G401.6 (cell line): ENCODE measurements around the gene SERGEF.

Source experiments
- FAIRE-seq: peaks from 2 replicates; lab custom pipeline; 2012; peaks lifted over from hg19 to GRCh38; lab: Jason Lieb, UNC

SERGEF gene

GRCh38 chr11:17770048-17770652 lies 242.7 kb downstream of the SERGEF start:
- FAIRE-seq, result no peak

DNA sequence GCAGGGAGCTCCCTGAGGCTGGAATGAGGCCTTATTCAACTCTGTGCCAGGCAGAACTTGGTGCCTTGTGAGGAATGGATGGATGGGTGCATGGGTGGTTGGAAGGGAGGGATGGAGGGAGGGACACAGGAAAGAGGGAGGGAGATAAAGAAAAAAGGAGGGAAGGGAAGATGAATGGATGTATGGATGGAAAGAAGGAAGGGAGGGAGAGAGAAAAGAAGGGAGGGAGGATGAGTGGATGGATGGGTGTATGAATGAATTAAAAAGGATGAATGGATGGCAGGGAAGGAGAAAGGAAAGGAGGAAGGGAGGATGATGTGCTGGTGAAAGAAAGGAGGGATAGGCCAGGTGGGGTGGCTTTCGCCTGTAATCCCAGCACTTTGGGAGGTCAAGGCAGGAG lies 243.6 kb downstream of the SERGEF start:
- FAIRE-seq, result no peak

GRCh38 chr11:17768547-17768946 lies 244.3 kb downstream of the SERGEF start:
- FAIRE-seq, result no peak

GRCh38 chr11:17767914-17768313 lies 244.9 kb downstream of the SERGEF start:
- FAIRE-seq, result no peak

- FAIRE-seq, result no peak
Measured at GRCh38 chr11:17767301-17767885, 245.5 kb downstream of the SERGEF start.

- FAIRE-seq, result no peak
Measured at GRCh38 chr11:17766590-17766989, 246.3 kb downstream of the SERGEF start.

DNA sequence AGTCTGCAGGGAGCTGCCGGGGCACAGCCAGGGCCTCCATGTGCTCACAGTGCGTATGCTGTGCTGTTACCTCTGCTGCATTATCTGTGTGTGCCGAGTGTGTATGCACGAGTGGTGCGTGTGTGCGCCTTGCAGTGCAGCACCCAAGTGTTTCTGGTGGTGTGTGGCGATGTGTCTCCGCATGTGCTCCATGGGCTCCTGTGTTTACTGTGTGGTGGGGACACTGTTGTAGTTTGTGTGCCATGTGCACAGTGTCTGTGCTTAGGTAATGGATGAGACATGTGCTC lies 246.8 kb downstream of the SERGEF start:
- FAIRE-seq, result no peak

DNA sequence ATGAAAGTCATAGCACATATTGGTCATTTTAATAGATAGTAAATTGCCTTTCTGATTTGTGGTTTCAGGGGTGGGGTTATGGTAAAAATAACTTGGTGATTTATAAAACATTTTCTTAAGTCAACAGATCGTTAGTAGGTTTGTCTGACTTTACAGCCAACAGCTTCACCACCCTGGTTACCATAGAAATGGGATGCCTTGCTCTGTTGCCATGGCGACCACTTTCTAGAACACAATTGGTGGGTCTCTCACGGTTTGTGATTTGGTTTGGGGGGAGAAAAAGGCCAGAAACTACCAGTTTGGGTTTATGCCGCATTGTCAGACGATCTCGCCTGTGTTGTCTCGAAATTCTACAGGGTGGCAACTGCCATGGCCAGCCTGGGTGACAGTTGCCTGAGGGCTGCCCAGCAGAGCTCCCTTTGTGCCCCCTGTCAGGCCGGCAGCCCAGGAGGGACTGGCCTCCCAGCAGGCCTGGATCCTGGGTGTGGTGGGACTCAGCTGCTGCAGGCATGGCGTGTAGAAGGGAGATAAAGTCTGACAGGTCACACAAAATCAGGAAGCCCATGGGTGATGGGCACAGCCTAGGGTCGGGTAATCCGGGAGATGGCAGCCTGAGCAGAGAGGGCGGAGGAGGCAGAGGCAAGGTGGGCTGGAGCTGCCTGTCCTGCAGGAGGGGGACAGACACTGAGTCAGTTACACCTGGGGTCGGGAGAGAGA lies 247.3 kb downstream of the SERGEF start:
- no peak for FAIRE-seq

DNA sequence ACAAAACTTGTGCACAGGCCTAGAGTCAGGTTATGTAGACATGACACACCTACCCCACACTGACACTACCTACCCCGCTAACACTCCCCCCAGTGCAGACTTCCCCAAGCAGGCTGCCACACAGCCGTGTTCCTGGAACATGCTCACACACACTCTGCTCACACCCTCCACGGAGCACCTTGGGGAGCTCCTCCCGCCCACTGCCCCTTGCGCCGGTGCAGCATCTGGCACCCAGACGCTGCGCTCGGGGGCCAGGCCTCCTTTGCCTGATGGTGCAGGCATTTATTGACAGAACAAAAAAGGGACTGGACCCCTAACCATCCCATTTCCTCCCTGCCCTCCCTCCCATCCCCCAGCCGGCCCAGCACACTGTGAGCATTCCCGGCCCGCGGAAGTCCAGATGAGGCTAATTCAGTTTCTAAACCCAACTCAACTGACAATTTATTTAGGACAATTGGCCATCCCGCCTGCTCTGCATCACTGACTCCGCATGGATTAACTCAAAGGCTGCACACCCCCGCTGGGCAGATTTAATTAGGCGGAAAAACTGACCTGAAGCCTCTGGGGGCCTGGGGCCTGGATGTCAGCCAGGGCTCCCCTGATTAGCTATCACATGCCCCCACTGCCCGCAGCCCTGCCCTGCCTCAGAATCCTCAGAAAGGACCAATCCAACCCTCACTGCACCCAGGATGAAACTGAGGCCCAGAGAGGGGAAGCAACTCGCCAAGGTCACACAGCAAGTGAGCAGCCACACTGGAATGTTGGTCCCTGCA lies 248.2 kb downstream of the SERGEF start:
- FAIRE-seq, result no peak

GRCh38 chr11:17763703-17764102 lies 249.1 kb downstream of the SERGEF start:
- no peak for FAIRE-seq

DNA sequence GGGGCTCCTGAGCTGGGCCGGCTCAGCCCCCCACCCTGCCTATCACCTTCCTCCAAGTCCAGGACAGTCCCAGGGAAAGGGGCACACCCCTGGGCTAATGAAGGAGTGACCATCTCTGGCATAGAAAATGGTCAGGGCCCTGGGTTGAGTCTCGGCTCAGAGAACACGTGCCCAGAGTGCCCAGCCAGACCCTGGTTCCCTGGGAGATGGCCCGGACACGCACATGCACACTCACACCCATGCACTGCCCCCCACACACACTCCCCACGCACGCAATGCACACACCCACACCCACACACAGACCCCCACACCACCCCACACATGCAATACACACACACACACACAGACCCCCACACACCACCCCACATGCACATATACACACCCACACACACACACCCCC lies 249.6 kb downstream of the SERGEF start:
- no peak for FAIRE-seq

DNA sequence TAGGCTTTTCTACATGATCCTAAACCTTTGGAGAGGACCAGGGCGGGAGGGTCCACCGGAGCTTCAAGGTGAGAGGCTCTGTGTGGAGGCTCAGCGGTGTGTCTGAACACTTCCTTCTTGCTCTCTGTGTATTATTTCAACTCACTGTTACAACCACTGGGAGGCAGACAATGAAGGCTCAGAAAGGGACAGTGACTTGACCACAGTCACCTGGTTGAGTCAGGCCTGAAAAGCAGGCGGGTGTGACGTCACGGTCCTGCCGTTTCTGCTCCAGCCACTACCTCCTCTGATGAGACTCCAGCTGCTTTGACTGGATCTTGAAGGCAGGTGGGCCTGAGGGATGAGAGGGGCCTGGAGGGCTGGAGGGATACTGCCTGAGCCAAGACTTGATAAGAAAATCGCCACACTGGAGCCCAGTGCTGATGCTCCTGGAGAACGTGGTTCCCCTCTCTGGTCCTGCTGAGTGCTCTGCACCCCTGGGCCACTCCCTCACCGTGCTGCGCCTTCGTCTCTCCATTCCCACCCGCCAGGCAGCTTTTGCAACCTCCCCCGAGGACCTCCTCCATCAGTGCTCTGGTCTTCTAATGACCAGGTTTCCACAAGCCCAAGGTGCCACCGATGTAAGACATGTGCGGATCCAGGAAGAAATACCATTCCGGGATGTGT lies 250.4 kb downstream of the SERGEF start:
- no peak for FAIRE-seq

GRCh38 chr11:17760102-17761029 lies 252.5 kb downstream of the SERGEF start:
- FAIRE-seq, result no peak

- FAIRE-seq, result no peak
Measured at GRCh38 chr11:17755891-17756290, 257.0 kb downstream of the SERGEF start.

GRCh38 chr11:17753641-17754040 lies 259.2 kb downstream of the SERGEF start:
- FAIRE-seq, result no peak

GRCh38 chr11:17753153-17753552 lies 259.7 kb downstream of the SERGEF start:
- no peak for FAIRE-seq

DNA sequence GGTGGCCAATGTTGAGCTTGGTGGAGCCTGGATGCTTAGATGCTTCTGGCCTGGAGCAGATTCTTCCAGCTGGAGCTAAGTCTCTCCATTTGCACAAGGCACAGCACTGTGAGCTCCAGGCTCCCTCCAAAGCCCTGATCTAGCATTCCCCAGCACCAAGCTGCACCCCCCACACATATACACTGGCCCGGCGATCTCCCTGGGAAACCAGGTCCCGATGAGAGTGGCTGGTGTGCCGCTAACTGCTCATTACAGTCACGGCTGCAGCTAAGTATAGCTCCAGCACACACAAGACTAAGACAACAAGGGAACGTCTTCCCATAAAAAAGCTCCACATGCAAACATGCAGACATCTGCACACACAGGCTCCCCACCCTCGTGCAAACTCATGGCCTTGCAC lies 260.7 kb downstream of the SERGEF start:
- FAIRE-seq, result no peak

GRCh38 chr11:17751558-17751957 lies 261.3 kb downstream of the SERGEF start:
- no peak for FAIRE-seq

- FAIRE-seq, result no peak
Measured at GRCh38 chr11:17750801-17751165, 262.1 kb downstream of the SERGEF start.

- no peak for FAIRE-seq
Measured at GRCh38 chr11:17750013-17750800, 262.6 kb downstream of the SERGEF start.
